Non-pigmented ciliary epithelial cell (primary cell): Measurements from ENCODE around the gene NLRP1.

Experiments
- DNase-seq: peaks from one replicate; pipeline ENCODE4 v3.0.0-alpha.2; 2010; ENCODE audit warnings: low read depth

The NLRP1 gene

DNA sequence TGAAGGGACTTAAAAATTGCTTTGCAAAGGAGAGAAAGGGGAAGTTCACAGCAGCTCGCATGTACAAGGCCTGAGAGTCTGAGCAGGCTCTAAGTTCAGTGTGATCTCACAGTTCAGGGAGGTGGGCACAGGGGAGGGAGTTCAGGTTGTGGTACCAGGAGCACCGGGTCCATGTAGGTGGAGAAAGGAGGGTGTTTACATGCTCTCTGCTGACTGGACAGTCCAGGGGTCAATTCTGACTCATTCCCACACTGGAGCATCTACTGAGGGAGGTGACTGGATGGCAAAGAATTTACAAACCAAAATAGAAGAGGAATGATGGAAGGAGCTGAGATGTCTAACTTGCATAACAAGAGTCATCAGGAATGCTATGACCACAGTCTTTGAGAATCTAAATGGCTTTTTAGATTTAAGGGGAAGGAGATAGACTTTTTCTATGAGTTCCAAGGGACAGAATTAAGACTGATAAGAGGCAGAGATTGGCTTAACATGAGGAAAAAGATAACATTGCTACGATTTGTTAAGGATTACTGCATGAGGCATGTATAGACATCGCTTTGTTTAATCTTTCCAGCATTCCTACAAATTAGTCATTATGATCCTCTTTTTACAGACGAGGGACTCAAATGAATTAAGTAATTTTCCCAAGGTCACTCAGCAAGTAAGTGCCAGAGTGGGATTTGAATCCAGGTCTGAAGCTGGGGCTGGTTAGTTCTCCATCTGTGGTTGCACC, 68.1 kb downstream of the NLRP1 start:
- DNase-seq: peak; percentile 98

DNA sequence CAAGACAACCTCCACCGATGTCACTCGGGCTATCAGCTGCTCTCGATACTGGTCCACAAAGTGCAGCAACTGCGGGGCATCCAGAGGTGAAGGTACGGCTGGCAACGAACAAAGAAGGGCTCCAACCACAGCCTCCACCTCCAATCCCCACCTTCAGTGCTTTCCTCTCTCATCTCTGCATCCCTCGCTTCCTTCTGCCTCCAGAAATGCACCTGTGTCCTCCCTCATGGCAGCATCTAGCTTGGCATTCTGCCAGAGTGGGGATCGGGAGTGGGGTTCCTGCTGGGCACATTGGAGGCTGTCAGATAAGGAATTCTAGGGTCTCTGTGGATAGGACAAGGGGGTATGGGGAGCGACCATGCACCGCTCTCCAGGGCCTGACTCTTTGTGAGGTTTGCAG, 69.3 kb downstream of the NLRP1 start:
- DNase-seq: no peak

DNA sequence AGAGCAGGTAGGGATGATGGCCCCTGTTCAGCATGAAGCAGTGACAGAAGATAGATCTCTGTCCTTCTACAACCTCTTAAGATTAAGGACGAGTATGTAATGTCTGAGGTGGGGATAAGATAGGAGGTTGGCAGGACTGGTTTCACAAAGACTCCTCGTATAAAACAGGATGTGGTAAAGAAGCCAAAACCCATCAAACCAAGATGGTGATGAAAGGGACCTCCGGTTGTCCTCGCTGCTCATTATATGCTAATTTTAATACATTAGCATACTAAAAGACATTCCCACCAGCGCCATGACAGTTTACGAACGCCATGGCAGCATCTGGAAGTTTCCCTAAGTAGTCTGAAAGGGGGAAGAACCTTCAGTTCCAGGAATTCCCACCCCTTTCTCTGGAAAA, 70.7 kb downstream of the NLRP1 start:
- DNase-seq: no peak

DNA sequence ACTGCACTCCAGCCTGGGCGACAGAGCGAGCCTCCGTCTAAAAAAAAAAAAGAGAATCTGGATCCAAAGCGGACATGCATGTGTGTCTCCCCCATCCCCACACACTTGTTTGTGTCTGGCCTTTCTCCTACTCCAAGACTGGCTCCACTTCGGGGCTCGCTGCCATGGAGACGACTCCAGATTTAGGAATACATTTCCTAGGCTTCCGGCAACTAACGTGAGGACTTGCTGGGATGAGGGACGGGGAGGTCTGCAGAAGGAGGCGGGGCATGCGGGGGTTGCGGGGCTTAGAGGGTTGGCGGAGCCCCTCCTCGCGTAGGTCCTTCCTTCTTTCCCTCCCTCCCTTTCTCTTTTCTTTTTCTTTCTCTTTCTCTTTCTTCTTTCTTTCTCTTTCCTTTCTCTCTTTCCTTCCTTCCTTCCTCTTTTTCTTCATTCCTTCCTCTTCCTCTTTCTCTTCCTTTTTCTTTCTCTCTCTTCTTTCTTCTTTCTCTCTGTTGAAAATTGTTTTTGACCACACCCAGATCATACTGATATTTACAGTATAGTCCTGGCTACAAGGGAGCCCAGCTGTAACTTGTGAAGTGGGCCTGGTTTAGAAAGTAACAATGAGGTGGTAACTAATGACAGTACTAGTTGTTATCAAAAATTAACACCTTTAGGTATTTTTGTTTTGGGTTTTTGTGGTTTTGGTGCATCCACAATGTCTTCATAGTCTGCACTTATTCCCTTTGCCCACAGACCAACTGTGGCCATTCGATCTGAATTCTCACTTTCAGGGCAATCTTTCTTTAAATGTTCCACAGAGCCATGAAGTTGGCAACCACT, 72.7 kb downstream of the NLRP1 start:
- no peak for DNase-seq

DNA sequence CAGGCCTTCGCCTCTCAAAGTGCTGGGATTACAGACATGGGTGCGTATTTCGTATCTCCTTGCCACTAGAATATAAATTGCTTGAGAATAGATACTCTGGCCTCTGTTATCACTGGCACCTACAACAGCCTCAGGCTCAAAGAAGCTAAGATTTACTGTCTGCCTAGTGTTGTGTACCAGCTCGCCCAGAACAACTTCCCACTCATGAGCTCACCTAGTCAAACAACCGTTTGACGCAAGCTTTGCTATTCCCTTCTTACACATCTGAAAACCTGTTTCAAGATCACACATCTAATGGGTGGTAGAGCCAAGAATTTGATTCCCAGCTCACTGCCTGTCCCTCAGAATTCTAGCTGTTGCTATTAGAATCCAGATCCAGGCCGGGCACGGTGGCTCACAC, 73.5 kb downstream of the NLRP1 start:
- no peak for DNase-seq

DNA sequence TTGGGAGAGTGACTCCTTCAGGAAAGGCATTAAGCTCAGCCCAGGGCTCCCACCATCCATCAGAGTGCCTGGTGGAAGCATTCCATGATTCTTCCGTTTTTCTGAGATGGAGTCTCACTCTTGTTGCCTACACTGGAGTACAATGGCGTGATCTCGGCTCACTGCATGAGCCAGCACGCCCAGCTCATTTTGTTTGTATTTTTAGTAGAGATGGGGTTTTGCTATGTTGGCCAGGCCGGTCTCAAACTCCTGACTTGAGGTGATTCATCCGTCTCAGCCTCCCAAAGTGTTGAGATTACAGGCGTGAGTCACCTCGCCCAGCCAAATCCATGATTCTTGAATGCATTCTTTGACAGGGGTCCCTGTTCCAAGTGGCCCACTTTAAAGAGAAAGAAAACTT, 74.8 kb downstream of the NLRP1 start:
- DNase-seq: no peak

DNA sequence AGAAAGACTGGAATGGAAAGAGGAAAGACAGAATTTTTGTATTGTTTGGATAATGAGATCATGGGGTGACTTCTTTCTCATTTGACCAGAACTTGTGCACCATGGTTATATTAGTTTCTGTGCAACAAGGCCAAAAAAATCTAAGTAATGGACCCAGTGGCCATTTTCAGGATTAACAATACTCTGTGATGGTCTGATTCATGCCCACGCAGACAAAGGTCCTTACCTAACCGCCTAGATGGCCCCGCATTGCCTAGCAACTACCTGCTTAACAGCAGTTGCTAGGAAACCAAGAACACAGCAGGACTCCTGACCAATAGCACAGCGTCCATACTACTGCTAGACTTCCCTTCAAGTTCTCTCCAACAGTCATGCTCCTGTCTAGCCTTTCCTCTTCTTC, 75.5 kb downstream of the NLRP1 start:
- DNase-seq: peak; percentile 70

DNA sequence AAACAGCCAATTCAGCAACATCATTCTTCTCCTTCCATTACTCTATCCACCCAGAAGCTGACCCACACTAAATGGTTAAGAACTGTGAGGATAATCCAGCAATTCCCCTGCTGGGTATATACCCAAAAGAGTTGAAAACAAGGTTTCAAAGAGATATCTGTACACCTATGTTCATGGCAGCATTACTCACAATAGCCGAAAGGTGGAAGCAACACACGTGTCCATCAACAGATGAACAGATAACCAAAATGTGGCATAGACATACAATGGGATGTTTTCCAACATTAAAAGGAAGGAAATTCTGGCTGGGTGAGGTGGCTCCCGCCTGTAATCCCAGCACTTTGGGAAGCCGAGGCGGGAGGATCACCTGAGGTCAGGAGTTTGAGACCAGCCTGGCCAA, 78.0 kb downstream of the NLRP1 start:
- DNase-seq: no peak

DNA sequence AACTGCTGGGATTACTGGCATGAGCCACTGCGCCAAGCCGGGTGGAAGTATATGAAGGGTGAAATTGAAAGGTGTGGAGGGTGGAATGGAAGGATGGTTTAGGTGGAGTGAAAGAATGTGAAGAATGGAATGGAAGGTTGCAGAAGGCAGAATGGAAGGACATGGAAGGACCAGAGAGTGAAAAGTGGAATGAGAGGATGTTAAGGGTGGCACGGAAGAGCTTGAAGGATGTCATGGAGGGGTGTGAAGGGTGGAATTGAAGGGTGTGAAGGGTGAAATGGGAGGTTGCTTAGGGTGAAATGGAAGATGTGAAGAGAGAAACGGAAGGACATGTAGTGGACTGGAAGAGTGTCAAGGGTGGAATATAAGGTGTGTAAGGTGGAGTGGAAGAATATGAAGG, 81.8 kb downstream of the NLRP1 start:
- DNase-seq: no peak

DNA sequence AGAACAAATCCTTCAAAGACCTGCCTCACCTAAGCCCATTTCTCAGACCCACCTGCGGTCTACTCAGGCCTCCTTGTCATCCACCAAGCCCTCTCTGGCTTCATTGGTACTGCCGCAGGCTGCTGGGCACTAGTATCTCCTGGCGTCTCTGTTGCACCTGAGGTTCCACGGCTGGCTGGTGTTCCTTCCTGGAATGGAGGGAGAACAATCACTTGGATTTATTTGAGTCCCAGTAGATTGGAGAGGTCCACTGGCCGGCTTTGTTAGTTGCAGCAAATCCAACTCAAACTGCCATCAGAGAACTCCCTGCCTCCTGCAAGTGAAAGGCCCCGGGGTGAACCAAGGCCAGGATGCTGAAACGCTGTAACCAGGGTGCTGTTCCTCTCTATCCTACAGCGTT, 82.6 kb downstream of the NLRP1 start:
- DNase-seq: no peak

DNA sequence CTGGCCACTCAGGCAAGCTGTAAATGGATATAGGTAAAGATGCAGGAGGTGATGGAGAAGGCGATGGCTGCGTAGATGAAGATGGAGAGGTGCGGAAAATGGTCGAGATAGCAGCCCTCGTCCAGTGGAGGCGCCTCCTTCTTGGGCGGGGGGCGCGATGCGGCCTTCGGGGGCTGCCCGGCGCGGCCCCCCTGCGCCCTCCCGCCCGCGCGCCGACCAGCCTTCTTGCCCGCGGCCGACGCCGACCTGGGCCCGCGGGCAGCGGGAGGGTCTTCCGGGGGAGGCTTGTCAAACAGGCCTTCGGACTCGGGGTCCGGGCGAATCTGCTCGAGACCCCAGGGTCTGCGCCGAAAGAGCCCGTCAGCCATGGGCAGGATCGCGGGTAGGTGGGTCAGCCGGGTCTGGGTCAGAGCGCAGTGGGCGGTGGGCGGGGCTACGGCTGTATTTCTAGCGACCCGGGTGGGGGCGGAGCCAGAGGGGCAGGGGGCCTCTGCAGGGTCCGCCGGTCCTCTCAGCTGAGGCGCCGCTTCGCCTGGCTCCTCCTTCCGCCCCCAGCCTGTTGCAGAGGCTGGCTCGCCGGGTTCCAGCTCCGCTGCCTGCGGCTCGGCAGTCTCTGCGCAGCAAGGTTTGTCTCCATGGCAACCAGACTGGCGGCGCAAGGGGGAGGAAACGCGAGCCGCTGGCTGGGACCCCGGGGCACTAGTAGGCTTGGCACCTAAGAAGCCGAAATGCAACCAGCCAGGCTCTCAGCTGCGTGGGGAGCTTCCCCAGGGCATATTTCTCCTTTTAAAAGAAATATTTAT, 83.5 kb downstream of the NLRP1 start:
- DNase-seq: no peak

DNA sequence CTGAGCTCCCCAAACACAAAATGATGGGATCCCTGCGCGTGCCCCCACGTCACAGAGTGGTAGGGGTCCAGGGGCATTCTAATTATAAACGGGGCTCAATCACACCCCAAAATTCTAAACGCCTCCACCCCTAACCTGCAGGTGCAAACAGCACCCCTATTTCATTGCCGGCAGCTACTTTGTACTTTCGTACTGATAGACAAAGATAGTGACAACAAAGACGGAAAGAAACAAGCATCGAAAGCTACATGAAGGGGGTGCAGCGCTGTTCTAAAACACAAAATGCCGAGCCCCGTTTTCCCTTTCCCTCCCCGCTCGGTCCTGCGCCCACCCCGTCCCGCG, 84.1 kb downstream of the NLRP1 start:
- DNase-seq: no peak

DNA sequence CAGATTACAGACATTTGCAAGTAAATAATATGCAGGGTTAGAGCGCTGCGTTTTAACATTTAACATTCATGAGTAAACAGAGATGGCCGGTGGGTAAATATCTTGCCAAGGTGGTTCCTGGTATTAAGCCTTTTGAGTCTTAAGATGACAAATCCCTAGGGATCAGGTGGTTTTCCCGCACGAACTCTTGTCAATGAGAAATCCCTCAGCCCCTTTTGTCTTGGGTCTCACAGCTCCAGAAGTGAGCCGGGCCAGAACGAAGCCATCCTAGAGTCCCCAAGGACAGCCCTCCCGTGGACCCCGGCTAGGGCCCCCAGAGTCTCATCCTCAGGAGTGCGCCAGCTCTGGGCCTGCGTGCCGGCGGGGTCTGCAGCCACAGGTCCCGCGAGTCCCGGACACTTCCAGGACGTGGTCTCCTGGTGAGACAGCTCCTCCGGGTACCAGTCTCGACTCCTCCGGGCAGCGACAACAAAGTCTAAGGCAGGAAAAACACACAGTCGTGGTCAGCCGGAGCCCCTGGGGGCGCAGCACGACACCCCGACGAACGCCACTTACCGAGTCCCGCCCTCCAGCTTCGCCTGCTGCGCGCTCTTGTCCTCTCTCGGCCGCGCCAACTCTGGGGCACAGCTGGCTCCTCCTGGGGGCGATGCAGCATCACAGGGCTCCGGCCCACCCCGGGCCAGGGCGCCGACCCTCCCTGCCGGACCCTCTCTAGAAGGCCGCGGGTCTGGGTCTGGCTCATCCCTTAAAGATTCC, 84.7 kb downstream of the NLRP1 start:
- DNase-seq: no peak

DNA sequence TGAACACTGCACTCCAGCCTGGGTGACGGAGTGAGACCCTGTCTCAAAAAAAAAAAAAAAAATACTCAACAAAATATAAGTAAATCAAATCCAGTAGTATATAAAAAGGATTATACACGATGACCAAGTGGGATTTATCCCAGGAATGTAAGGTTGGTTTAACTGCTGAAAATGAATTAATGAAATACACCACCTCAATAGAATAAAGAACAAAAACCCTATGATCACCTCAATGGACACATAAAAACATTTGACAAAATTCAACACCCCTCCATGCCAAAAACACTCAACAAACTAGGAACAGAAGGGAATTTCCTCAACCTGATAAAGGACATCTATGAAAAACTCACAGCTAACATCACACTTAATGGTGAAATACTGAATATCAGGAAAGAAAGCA, 91.3 kb downstream of the NLRP1 start:
- DNase-seq: no peak

DNA sequence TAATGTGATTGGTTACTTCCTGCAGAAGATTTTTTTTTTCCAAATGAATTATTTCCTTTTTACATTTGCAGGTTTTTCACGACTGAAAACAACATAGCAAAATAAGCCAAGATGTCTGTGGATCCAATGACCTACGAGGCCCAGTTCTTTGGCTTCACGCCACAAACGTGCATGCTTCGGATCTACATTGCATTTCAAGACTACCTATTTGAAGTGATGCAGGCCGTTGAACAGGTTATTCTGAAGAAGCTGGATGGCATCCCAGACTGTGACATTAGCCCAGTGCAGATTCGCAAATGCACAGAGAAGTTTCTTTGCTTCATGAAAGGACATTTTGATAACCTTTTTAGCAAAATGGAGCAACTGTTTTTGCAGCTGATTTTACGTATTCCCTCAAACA, 95.6 kb downstream of the NLRP1 start:
- no peak for DNase-seq

DNA sequence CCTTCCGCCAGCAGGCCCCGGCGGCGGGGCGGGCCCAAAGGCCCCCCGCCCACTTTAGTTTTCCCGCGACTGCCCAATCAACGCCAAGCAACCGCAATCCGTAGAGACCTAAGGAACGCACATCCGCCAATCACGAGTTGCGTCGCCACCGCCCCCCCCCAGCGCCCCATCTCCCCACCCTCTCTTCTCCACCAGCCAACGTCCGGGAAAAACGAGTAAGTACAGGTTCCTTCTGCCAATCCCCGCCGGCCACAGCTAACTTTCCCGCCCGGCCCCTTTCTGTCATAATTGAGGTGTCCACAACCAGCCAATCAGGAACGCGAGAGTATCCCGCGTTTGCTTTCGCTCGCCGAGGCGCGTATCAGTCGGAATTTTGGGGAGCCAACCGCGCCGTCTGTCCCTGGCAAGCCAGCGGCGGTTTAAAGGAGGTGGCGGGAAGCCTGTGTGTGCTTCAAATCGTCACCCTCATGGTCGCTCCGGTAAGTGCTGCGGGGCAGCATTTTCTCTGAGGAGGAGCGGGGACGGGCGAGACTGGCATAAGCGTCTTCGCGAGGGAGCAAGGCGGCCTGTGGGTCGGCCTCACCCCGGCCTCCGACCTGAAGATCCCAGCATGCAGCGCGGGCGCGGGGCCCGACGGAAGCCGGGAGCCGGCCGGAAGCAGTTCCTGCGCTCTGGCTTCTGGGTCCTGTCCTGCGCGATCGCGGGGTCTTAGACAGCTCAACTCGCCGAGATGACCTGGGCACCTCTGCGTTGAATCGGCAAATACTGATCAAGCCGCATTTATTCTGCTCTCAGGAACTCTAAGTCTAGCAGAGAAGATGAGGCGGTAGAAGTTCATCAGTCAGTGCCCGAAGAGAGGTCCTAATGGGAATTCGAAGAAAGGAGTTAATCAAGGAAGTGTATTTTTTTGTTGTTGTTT, 97.8 kb downstream of the NLRP1 start, which contains the start of gene MIS12:
Gene MIS12, plus strand, starts transcription at position 361 of the 919 bp plus-strand sequence. CDS start 2,297 bp downstream, outside the sequence.
- DNase-seq: peak; percentile 97

DNA sequence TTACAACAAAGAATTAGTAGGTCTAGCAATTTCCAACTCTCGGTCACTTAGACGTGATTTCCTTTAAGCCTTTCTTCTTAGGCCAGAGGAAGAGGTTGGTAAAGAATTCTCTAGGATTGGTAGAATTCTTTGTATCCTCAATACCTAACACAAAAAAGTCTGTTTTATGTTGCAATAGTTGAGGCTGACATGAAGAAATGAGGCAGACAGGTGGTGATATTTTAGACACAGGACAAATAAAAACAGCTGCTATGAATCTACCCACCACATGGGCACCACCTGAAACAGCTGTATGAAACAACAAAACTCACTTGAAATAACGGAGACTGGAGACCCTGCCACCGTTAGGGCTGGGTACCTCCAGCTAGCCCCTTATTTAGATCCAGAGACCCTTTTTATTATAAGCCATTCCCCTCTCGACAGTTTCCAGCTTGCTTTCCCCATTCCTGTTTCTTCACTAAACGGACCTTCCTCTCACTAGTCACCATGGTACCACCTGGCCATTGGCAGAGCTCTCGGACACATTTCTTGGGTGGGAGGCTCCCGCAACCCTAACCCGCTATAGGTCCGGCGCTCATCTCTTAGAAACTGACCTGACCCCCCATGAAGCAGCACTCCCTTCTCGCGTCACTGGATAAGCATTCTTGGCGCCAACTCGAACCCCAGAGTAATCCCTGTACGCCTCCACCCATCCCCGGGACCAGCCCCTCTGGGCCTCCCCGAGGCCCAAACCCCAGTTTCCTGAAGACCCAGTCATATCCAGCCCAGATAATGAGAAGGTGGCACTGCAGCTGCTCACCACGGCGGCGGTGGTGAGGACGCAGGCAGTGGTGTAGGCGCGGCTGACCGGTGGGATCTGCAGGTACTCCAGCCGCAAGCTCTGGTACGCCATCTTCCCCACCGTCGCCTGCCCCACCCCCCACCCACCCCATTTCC, 98.8 kb downstream of the NLRP1 start, which contains the start of gene DERL2:
Gene DERL2, minus strand, starts transcription at position 909 of the 936 bp plus-strand sequence. Its CDS starts 17 bp downstream, at position 892.
- no peak for DNase-seq

DNA sequence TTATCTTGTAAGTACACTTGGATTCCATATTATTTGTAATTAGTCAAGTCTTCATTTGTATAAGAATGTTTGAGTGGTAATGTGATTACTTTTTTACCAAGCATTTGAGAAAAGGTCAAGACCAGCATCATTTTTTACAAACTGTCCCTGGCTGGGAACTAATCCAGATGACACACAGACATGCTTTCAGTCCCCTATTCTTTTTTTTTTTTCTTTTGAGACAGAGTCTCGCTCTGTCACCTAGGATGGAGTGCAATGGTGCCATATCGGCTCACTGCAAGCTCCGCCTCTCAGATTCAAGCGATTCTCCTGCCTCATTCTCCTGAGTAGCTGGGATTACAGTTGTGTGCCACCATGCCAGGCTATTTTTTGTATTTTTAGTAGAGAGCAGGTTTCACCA, 102.9 kb downstream of the NLRP1 start:
- no peak for DNase-seq

DNA sequence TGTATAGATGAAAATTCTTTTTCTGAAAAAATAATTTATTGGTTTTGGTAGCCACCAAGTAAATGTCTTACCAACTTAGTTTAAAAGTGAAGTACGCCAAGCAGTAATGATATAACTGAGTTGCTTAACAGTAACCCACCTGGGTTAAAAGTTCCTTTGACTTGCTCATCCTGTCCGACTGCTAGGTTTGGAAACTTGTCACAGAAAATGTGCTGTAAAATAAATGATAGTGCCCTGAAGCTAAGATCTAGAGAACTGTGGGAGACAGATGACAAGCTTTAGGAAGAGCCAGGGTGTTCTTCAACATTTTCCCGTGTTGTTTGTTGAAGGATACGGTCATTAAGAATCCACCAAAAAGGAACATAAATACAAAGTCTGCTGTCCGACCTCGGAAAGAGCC, 103.3 kb downstream of the NLRP1 start:
- no peak for DNase-seq

DNA sequence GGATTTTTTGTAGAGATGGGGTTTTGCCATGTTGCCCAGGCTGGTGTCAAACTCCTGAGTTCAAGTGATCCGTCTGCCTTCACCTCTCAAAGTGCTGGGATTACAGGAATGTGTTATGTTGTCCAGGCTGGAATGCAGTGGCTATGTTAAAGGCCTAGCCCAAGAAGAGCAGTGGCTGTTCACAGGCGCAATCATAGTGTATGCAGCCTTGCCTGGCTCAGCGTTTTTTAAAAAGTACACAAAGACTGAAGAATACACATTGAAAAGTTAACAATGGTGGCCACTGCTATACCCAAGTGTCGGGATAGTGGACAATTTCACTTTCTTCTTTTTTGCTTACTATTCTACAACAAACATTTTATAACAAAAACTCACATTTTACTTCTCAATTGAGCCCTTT, 105.3 kb downstream of the NLRP1 start:
- DNase-seq: no peak
